Measurements from ENCODE around the gene NPPC. TPM values are rescaled to one million over a fixed set of nuclear protein-coding genes. Genes with fewer than 3 reads are reported as not detected.

The NPPC gene
- polyA plus RNA-seq, 1 donor from 2014 or later: 2.7 TPM

- no peak for TF ChIP-seq CTCF (IDR thresholded peaks at IDR 0.05; ENCODE audit: poor library complexity, severe bottlenecking)
Observed at GRCh38 chr2:231920366-231920765, 5.8 kb downstream of the NPPC start (continued).

- Histone ChIP-seq H3K27me3 (ENCODE audit: insufficient read depth, low read depth, low read length) (peaks cover 7% of the 10 kb centered on the region), H3F3A (ENCODE audit: insufficient read depth, low read length, poor library complexity, severe bottlenecking) (no peaks in the 10 kb centered on the region), H3K9ac (ENCODE audit: low read length) (no peak overlapping the region), H3K9me3 (ENCODE audit: low read length) (no peaks in the 10 kb centered on the region), H3K4me3 (ENCODE audit: low read length) (no peak overlapping the region), H3K9me2 (ENCODE audit: insufficient read depth, low read length) (no peaks in the 10 kb centered on the region), H3K27ac (ENCODE audit: low read length) (no peak overlapping the region), H3K36me3 (ENCODE audit: insufficient read depth, low read length) (no peaks in the 10 kb centered on the region), H2AFZ (ENCODE audit: low read depth, low read length) (no peak overlapping the region), H3K79me2 (replicated peaks; ENCODE audit: insufficient read depth, low read length) (no peaks in the 10 kb centered on the region), H4K20me1 (ENCODE audit: insufficient read depth) (no peaks in the 10 kb centered on the region), H3K4me2 (ENCODE audit: low read length) (no peak overlapping the region)
- TF ChIP-seq EZH2 (IDR thresholded peaks at IDR 0.05; ENCODE audit: borderline replicate concordance, insufficient read depth, low read length, poor library complexity, severe bottlenecking): no peak
Observed at GRCh38 chr2:231919341-231920035, 6.7 kb downstream of the NPPC start.

- no peak for TF ChIP-seq POLR2AphosphoS5 (IDR thresholded peaks at IDR 0.05)
- no peak for TF ChIP-seq EP300 (conservative IDR thresholded peaks at IDR 0.05; ENCODE audit: poor library complexity, severe bottlenecking)
- TF ChIP-seq EZH2 (IDR thresholded peaks at IDR 0.05; ENCODE audit: borderline replicate concordance, insufficient read depth, low read length, poor library complexity, severe bottlenecking): no peak
- no peak for TF ChIP-seq SMC3 (conservative IDR thresholded peaks at IDR 0.05; ENCODE audit: poor library complexity)
- TF ChIP-seq MXI1 (conservative IDR thresholded peaks at IDR 0.05; ENCODE audit: poor library complexity, severe bottlenecking): no peak
- no peak for TF ChIP-seq REST (IDR thresholded peaks at IDR 0.05; ENCODE audit: borderline replicate concordance)
- no peak for TF ChIP-seq CTCF (IDR thresholded peaks at IDR 0.05; ENCODE audit: poor library complexity, severe bottlenecking)
- no peak for TF ChIP-seq TAF1 (IDR thresholded peaks at IDR 0.05; ENCODE audit: low read depth)
- no peak for TF ChIP-seq RAD21 (conservative IDR thresholded peaks at IDR 0.05)
- no peaks in the 10 kb centered on the region for H4K20me1 ChIP-seq (ENCODE audit: insufficient read depth)
- no peak overlapping the region for H3K4me3 ChIP-seq (ENCODE audit: low read length)
- H3F3A ChIP-seq (ENCODE audit: insufficient read depth, low read length, poor library complexity, severe bottlenecking): no peaks in the 10 kb centered on the region
- no peak overlapping the region for H3K27ac ChIP-seq (ENCODE audit: low read length)
- no peaks in the 10 kb centered on the region for H3K9me3 ChIP-seq (ENCODE audit: low read length)
- H3K4me2 ChIP-seq (ENCODE audit: low read length): no peak overlapping the region
- no peak overlapping the region for H2AFZ ChIP-seq (ENCODE audit: low read depth, low read length)
- H3K9ac ChIP-seq (ENCODE audit: low read length): no peak overlapping the region
- H3K9me2 ChIP-seq (ENCODE audit: insufficient read depth, low read length): no peaks in the 10 kb centered on the region
- no peaks in the 10 kb centered on the region for H3K36me3 ChIP-seq (ENCODE audit: insufficient read depth, low read length)
- H3K79me2 ChIP-seq (replicated peaks; ENCODE audit: insufficient read depth, low read length): no peaks in the 10 kb centered on the region
- H3K27me3 ChIP-seq (ENCODE audit: insufficient read depth, low read depth, low read length): no peaks in the 10 kb centered on the region
Observed at GRCh38 chr2:231918501-231919330, 7.5 kb downstream of the NPPC start.
